Iris pigment epithelial cell (primary cell): Measurements from ENCODE around the gene NOP16.
A peak's percentile ranks its signal among the peaks of the same experiment; 100 is the strongest.

ENCODE experiments used
- DNase-seq: peaks from one replicate; pipeline ENCODE4 v3.0.0-alpha.2; 2011; ENCODE audit warnings: low read depth

NOP16 gene

GRCh38 chr5:176388444-176389134 is at the start of gene NOP16, which contains the start of gene HIGD2A:
Gene NOP16 (minus strand): TSS chr5:176388598. CDS start chr5:176388539, 59 bp downstream.
Gene HIGD2A (plus strand): TSS chr5:176388751. CDS start chr5:176388820, 69 bp downstream.
- DNase-seq, result peak; percentile 99

GRCh38 chr5:176436656-176437055 is 48.3 kb upstream of the NOP16 start:
- DNase-seq, result peak; percentile 60

- DNase-seq, result no peak
These were observed 44.3 kb upstream of the NOP16 start for GRCh38 chr5:176432707-176433106.

GRCh38 chr5:176429972-176430371 is 41.6 kb upstream of the NOP16 start:
- no peak for DNase-seq

- DNase-seq, result no peak
These were observed 39.6 kb upstream of the NOP16 start for GRCh38 chr5:176427971-176428370.

GRCh38 chr5:176426876-176427275 is 38.5 kb upstream of the NOP16 start:
- DNase-seq, result no peak

- no peak for DNase-seq
These were observed 37.4 kb upstream of the NOP16 start for GRCh38 chr5:176425791-176426190.

- peak; percentile 46 for DNase-seq
These were observed 36.7 kb upstream of the NOP16 start for GRCh38 chr5:176425138-176425537.

GRCh38 chr5:176424181-176424580 is 35.8 kb upstream of the NOP16 start:
- no peak for DNase-seq

GRCh38 chr5:176420972-176421544 is 32.7 kb upstream of the NOP16 start:
- DNase-seq, result no peak

GRCh38 chr5:176420086-176420485 is 31.7 kb upstream of the NOP16 start:
- DNase-seq, result no peak

GRCh38 chr5:176418251-176418650 is 29.9 kb upstream of the NOP16 start:
- peak; percentile 68 for DNase-seq

- no peak for DNase-seq
These were observed 28.6 kb upstream of the NOP16 start for GRCh38 chr5:176416965-176417364.

GRCh38 chr5:176415952-176416924 is 27.8 kb upstream of the NOP16 start, which contains the start of gene CLTB:
Gene CLTB (minus strand): TSS chr5:176416539. CDS start chr5:176416363, 176 bp downstream.
- DNase-seq, result peak; percentile 80

- no peak for DNase-seq
These were observed 27.0 kb upstream of the NOP16 start for GRCh38 chr5:176415240-176415951.

- DNase-seq, result no peak
These were observed 26.3 kb upstream of the NOP16 start for GRCh38 chr5:176414704-176415103.

GRCh38 chr5:176413709-176414191 is 25.4 kb upstream of the NOP16 start:
- no peak for DNase-seq

- peak; percentile 64 for DNase-seq
These were observed 24.8 kb upstream of the NOP16 start for GRCh38 chr5:176413255-176413565.

GRCh38 chr5:176412517-176413254 is 24.3 kb upstream of the NOP16 start:
- DNase-seq, result no peak

GRCh38 chr5:176410486-176411180 is 22.2 kb upstream of the NOP16 start:
- no peak for DNase-seq
